ENCODE measurements around the gene LRRTM2. TPM values are rescaled to one million over a fixed set of nuclear protein-coding genes. Genes with fewer than 3 reads are reported as not detected.
"Not testable (repeated sequence)": the region's sequence is repeated elsewhere in the genome, so short reads cannot be mapped to it uniquely, and the experiment has no call there.

Gene LRRTM2
- not detected for total RNA-seq

GRCh38 chr5:138874771-138875551 lies at the start of gene LRRTM2:
TSS of gene LRRTM2 (minus strand) at chr5:138875335. CDS start at chr5:138874911, 424 bp downstream.
- no peak within 1 kb of the TSS for H3K27ac Mint-ChIP-seq
- H3K9me3 Mint-ChIP-seq = no peaks in the 10 kb centered on the region
- peaks cover 49% of the 10 kb centered on the region for H3K27me3 Mint-ChIP-seq
- H3K36me3 Mint-ChIP-seq = no peaks in the 10 kb centered on the region
- no peak for DNase-seq
- H3K4me1 Mint-ChIP-seq = peaks cover 10% of the 10 kb centered on the region
- no peak within 1 kb of the TSS for H3K4me3 Mint-ChIP-seq

- H3K27ac Mint-ChIP-seq = no peak overlapping the region
- H3K27me3 Mint-ChIP-seq = no peaks in the 10 kb centered on the region
- H3K36me3 Mint-ChIP-seq = peaks cover 4% of the 10 kb centered on the region
- no peak overlapping the region for H3K4me3 Mint-ChIP-seq
- DNase-seq = no peak
- no peaks in the 10 kb centered on the region for H3K4me1 Mint-ChIP-seq
- H3K9me3 Mint-ChIP-seq = no peaks in the 10 kb centered on the region
Measured at GRCh38 chr5:138922494-138922893, 47.4 kb upstream of the LRRTM2 start.

DNA sequence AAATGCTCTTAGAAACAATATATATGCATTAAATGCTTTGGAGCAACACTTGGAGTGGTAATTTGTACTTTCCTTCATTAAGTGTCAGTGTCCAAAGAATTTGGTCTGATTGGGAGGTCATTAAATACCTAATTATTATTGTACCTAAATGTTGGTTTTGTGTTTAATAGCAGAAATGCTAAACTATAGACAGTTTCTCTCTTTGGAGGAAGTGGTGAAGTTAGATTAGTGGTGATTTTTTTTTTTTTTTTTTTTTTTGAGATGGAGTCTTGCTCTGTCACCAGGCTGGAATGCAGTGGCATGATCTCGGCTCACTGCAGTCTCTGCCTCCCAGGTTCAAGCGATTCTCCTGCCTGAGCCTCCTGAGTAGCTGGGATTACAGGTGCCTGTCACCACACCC lies 46.2 kb upstream of the LRRTM2 start:
- not testable (repeated sequence) for DNase-seq, H3K27me3 Mint-ChIP-seq, H3K4me1 Mint-ChIP-seq, H3K4me3 Mint-ChIP-seq, H3K9me3 Mint-ChIP-seq, H3K36me3 Mint-ChIP-seq, H3K27ac Mint-ChIP-seq

- H3K36me3 Mint-ChIP-seq = peaks cover 3% of the 10 kb centered on the region
- H3K27ac Mint-ChIP-seq = no peak overlapping the region
- no peak overlapping the region for H3K4me3 Mint-ChIP-seq
- no peaks in the 10 kb centered on the region for H3K27me3 Mint-ChIP-seq
- H3K4me1 Mint-ChIP-seq = no peaks in the 10 kb centered on the region
- no peak for DNase-seq
- H3K9me3 Mint-ChIP-seq = no peaks in the 10 kb centered on the region
Measured at GRCh38 chr5:138920181-138920580, 45.0 kb upstream of the LRRTM2 start.

- no peaks in the 10 kb centered on the region for H3K36me3 Mint-ChIP-seq
- H3K27ac Mint-ChIP-seq = no peak overlapping the region
- no peaks in the 10 kb centered on the region for H3K4me1 Mint-ChIP-seq
- no peaks in the 10 kb centered on the region for H3K9me3 Mint-ChIP-seq
- no peak overlapping the region for H3K4me3 Mint-ChIP-seq
- DNase-seq = no peak
- no peaks in the 10 kb centered on the region for H3K27me3 Mint-ChIP-seq
Measured at GRCh38 chr5:138918686-138919085, 43.6 kb upstream of the LRRTM2 start.

DNA sequence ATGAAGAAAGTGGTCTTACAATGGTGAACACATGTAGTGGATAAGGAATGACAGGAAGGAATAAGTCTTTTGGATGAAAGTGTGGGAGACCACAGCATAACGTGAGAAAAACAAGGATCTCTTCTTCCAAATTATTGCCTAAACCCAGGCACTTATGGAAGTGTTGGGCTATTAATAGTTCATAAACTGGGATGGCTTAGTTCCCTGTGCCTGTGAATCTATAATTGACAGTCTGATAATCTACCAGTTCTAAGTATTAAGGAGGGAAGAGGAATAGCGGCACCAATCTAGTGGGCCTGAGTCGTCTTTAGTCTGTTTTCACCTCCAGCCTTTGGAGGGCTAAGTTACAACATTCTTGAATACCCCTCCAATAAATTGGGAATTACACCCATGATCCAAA lies 39.2 kb upstream of the LRRTM2 start:
- Mint-ChIP-seq H3K36me3 (no peaks in the 10 kb centered on the region), H3K27me3 (no peaks in the 10 kb centered on the region), H3K4me1 (no peaks in the 10 kb centered on the region), H3K9me3 (no peaks in the 10 kb centered on the region), H3K27ac (no peak overlapping the region), H3K4me3 (no peak overlapping the region)
- no peak for DNase-seq

DNA sequence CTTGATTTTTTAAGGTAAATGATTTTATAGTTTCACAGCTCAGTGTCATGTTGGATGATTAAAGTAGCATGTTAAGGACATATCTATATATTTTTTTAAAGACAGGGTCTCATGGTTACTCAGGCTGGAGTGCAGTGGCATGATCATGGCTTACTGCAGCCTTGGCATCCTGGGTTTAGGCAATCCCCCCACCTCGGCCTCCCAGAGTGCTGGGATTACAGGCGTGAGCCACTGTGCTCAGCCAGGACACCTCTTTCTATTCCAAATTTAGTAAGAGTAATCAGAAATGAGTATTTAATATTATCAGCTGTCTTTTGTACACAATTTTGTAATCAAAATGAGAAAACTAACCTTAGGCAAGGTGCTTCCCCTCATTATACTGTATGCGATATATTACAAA lies 38.6 kb upstream of the LRRTM2 start:
- H3K9me3 Mint-ChIP-seq = no peaks in the 10 kb centered on the region
- H3K27ac Mint-ChIP-seq = no peak overlapping the region
- no peaks in the 10 kb centered on the region for H3K27me3 Mint-ChIP-seq
- no peak overlapping the region for H3K4me3 Mint-ChIP-seq
- H3K4me1 Mint-ChIP-seq = no peaks in the 10 kb centered on the region
- no peaks in the 10 kb centered on the region for H3K36me3 Mint-ChIP-seq
- no peak for DNase-seq

DNA sequence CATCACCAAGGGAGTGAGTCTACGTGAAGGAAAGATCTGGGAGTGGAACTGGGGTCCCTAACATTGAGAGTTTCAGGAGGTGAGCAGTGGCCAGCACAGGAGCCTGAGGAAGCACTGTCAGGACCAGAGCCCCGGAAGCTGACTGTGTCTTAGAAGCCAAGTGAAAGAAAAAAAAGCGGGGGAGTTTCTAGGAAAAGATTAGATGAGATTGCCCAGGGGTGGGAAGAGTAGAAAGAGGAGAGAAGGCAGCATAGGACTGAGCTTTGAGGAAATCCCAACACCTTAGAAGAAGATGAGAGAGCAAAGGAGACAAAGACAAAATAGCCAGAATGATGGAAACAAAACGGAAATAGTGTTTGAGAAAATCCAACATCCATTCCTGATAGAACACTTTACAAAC lies 37.0 kb upstream of the LRRTM2 start:
- H3K36me3 Mint-ChIP-seq = no peaks in the 10 kb centered on the region
- no peak for DNase-seq
- no peak overlapping the region for H3K4me3 Mint-ChIP-seq
- H3K27ac Mint-ChIP-seq = no peak overlapping the region
- H3K4me1 Mint-ChIP-seq = no peaks in the 10 kb centered on the region
- H3K9me3 Mint-ChIP-seq = no peaks in the 10 kb centered on the region
- no peaks in the 10 kb centered on the region for H3K27me3 Mint-ChIP-seq

- no peaks in the 10 kb centered on the region for H3K27me3 Mint-ChIP-seq
- H3K9me3 Mint-ChIP-seq = no peaks in the 10 kb centered on the region
- H3K4me3 Mint-ChIP-seq = no peak overlapping the region
- DNase-seq = no peak
- no peak overlapping the region for H3K27ac Mint-ChIP-seq
- no peaks in the 10 kb centered on the region for H3K36me3 Mint-ChIP-seq
- H3K4me1 Mint-ChIP-seq = no peaks in the 10 kb centered on the region
Measured at GRCh38 chr5:138911441-138911840, 36.3 kb upstream of the LRRTM2 start.

DNA sequence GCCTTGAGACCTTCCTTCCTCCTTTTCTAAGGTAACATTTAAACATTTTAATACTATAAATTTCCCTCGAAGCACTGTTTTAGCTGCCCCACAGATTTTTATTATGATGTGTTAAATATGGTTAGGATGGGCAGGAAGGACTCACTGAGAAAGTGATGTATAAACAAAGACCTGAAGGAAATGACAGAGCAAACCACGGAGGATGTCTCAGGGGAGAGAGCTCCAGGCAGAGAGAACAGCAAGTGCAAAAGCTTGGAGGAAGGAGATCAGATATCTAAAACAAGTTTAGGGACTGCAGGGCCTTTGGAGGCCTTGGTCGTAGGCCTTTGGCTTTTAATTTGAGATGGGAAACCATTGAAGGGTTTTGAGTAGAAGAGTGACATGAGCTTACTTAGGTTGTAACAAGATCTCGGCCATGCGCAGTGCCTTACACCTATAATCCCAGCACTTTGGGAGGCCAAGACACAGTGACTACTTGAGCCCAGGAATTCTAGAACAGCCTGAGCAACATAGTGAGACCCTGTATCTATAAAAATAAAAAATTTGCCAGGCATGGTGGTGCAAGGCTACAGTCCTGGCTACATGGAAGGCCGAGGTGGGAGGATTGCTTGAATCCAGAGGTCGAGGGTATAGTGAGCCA lies 35.5 kb upstream of the LRRTM2 start:
- Mint-ChIP-seq H3K4me3 (no peak overlapping the region), H3K9me3 (no peaks in the 10 kb centered on the region)

GRCh38 chr5:138909734-138910133 lies 34.6 kb upstream of the LRRTM2 start:
- H3K9me3 Mint-ChIP-seq = no peaks in the 10 kb centered on the region

More for the DNA sequence above, 35.5 kb upstream of the LRRTM2 start:
- Mint-ChIP-seq H3K4me1 (no peaks in the 10 kb centered on the region), H3K27me3 (no peaks in the 10 kb centered on the region), H3K27ac (no peak overlapping the region), H3K36me3 (no peaks in the 10 kb centered on the region)
- DNase-seq = no peak

DNA sequence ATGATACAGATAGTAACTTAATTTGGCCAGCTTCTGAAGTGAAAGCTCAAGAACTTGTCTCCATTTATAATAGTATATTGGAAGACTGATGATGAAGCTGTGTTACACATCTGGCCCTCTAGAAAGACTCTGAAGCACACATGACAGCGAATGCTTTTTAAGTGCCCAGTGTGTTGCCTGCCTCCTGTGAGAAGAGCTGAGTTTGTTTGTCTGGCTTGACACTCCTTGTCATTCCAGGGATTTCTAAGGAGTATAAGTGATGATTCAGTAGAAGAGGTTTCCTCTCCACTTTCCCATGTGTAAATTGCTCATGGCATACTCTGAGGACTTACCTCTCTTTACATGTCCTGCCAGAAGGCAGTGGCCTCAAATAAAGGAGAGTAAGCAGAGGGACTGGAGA lies 30.4 kb upstream of the LRRTM2 start:
- Mint-ChIP-seq H3K4me1 (peaks cover 3% of the 10 kb centered on the region), H3K27me3 (peaks cover 18% of the 10 kb centered on the region), H3K9me3 (no peaks in the 10 kb centered on the region), H3K4me3 (no peak overlapping the region), H3K27ac (no peak overlapping the region), H3K36me3 (peaks cover 3% of the 10 kb centered on the region)
- DNase-seq = no peak

More at GRCh38 chr5:138909734-138910133, 34.6 kb upstream of the LRRTM2 start:
- no peaks in the 10 kb centered on the region for H3K4me1 Mint-ChIP-seq
- H3K27ac Mint-ChIP-seq = no peak overlapping the region
- no peaks in the 10 kb centered on the region for H3K36me3 Mint-ChIP-seq
- no peak overlapping the region for H3K4me3 Mint-ChIP-seq
- no peak for DNase-seq
- no peaks in the 10 kb centered on the region for H3K27me3 Mint-ChIP-seq

- H3K4me3 Mint-ChIP-seq = no peak overlapping the region
- no peak for DNase-seq
- H3K9me3 Mint-ChIP-seq = peaks cover 6% of the 10 kb centered on the region
- peaks cover 13% of the 10 kb centered on the region for H3K4me1 Mint-ChIP-seq
- H3K36me3 Mint-ChIP-seq = peaks cover 5% of the 10 kb centered on the region
- no peak overlapping the region for H3K27ac Mint-ChIP-seq
- peaks cover 27% of the 10 kb centered on the region for H3K27me3 Mint-ChIP-seq
Measured at GRCh38 chr5:138903130-138903775, 28.1 kb upstream of the LRRTM2 start.

DNA sequence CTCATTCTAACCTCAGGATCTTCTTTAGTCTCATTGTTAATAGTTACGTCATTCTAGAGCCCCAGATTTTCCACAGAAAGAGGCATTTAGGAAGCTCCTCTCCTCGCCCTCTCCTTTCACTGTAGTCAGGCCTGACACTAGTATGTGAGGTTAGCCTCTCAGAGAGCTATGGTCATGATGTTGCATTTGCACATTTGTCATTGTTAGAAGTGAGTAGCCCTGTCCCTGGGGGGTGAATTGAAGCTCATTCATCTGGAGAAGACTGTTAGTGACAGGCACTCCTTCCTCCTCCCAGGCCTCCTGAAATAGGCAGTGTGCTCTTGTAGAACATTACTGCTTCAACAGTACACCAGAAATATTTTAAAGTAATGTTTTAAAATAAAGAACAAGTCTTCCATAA lies 26.6 kb upstream of the LRRTM2 start:
- Mint-ChIP-seq H3K4me3 (no peak overlapping the region), H3K9me3 (peaks cover 6% of the 10 kb centered on the region), H3K27me3 (peaks cover 27% of the 10 kb centered on the region)

GRCh38 chr5:138900281-138900965 lies 25.3 kb upstream of the LRRTM2 start:
- Mint-ChIP-seq H3K27me3 (peaks cover 27% of the 10 kb centered on the region), H3K36me3 (peaks cover 5% of the 10 kb centered on the region), H3K4me1 (peaks cover 13% of the 10 kb centered on the region), H3K4me3 (no peak overlapping the region), H3K9me3 (peaks cover 6% of the 10 kb centered on the region), H3K27ac (no peak overlapping the region)
- peak; percentile 1 for DNase-seq

More for the DNA sequence above, 26.6 kb upstream of the LRRTM2 start:
- Mint-ChIP-seq H3K4me1 (peaks cover 13% of the 10 kb centered on the region), H3K36me3 (peaks cover 5% of the 10 kb centered on the region), H3K27ac (no peak overlapping the region)
- no peak for DNase-seq

Data from activated naive CD8-positive, alpha-beta T cell treated with anti-CD3 and anti-CD28 coated beads for 36 hours (primary cell).